HG03342 (cell line): ENCODE measurements around the gene APBA2.

Experiments
- ATAC-seq: cut with Tn5 transposase; IDR thresholded peaks from one replicate; pipeline ENCODE4 v1.9.1; 2021; ENCODE audit warnings: mild to moderate bottlenecking, moderate library complexity; ENCODE audit not compliant: unreplicated experiment

APBA2 gene

DNA sequence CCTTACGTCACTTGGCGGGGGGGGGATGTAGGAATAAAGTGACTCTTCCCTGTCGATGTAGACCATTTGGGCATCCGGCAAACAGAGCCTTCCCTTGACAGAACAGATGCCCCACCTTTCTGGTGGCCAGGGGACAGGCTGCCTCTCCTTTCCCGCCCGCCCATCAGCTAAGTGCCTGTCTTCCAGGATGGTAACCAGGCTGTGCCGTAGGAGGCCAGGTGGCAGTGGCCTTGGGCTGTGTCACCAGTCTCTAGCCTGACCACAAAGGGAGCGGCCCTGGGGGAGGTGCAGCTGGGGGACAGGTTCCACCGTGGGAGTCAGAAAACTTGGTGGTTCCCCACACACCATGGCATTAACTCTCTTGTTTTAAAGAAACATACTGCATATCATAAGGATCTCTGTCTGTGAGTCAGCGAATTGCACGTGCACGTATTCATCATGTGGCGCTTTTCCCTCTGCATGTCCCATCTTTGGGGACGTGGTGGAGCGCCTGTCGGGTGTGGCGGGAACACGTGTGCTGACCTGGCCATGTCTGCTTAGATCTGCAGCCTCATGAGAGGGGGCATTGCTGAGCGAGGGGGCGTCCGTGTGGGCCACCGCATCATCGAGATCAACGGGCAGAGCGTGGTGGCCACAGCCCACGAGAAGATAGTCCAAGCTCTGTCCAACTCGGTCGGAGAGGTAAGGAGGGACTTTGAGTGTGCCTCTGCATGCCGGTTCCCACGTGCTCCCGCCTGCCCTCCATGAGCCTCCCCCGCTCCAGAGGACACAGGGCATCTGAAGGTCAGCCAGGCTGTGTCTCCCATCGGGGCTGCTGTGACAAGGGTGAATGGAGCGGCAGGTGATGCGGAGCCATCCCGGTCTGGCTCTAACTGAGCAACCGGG lies 227.8 kb downstream of the APBA2 start:
- no peak for ATAC-seq

DNA sequence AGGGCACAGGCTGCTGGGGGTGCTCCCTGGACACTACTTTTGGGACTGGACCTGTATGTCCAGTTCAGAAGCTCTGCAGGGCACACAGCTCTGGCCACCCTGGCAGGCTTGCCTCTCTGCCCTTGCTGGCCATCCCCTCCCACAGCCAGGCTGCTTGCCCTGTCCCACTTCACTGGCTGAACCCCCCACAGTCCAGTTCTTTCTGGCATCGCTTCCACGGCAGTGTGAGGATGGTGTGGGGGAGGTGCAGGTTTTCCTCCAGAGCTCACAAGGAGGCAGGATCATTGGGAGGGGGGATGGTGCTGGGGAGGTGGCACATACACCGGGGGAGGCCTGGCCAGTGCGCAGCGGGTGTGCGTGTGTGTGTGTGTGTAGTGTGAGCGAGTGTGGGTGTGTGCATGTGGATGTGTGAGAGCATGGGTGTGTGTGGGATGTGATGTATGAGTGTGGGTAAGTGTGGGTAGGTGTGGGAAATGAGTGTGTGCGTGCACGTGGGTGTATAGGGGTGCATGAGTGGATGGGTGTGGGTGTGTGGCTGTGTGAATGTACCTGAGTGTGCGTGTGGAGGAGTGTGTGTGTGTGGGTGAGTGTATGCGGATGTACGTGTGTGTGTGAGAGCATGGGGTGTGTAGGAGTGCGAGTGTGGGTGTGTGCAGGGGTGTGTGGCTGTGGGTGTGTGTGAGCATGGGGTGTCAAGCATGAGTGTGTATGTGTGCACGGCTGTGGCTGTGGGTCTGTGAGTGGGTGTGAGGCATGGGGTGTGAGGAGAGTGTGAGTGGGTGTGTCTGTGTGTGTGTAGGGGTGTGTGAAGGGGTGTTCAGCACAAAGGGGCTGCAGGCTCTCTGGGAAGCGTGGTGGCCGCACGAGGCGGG lies 228.7 kb downstream of the APBA2 start:
- ATAC-seq = no peak

DNA sequence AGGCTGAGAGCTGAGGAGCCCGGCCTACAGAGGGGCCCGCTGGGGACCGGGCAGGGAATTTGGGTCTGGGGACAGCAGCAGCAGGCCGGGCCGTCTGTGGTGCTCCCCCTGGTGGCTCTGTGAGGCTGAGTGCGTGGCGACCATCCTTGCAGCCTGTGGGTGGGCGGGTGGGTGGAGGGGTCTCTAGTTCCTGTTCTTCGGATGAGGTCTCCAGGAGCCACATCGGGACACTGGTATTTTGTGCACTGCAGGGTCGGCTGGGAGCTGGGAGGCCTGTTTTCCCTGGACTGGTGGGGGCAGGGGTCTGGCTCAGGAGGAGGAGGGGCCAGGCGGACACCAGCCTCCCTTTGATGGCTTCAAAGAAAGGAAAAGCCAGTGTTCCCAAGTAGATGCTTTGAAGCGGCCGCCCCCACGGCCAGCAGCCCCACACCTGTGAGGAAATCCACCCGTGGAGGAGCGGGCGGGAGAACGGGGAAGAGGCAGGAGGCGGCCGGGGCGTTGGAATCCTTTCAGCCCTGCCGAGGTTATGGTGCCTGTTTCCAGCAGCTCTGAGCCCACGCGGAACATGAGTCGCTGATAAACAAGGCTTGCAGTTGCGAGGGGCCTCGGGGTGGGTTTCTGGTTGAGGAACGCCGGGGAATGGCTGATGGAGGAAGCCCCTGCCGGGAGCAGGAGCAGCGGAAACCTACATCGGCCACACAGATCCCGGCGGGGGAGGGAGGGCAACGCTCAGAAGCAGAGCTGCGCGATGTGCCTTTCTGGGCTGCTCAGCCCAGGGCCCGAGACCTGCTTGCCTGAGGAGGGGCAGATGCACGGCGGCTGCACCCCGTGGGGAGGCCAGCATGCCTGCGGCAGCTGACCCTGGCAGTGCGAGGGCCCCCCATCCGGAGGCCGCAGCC lies 229.6 kb downstream of the APBA2 start:
- ATAC-seq = no peak

DNA sequence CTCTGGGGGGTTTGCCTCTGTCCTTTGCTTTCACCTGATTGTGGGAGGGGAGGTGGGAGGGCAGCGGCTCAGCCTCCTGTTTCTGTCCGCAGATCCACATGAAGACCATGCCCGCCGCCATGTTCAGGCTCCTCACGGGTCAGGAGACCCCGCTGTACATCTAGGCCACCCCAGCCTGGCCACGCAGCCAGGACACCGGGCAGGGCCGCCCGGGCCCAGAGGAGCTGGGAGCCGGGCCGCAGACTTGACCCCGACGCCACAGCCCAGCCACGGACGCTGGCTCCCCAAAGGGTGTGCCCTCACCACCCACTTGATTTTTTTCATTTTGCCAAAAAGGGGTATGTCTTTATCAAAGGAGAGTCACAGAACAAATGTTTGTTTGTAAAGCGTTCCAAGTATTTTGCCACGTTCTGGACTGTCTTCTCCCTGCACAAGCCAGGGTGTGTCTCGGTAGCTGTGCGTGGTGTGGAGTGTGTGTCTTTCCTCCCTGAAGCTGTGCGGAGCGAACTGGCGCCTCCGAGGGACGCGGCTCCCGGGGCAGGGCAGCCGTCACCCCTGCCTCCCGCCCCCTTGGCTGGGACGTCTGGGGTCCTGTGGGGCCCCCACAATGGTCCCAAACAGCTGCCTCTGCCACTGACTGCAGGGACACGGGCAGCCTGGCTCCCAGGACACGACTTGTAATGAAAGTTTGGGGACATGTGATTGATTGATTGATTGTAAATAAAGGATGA lies 231.4 kb downstream of the APBA2 start:
- no peak for ATAC-seq

DNA sequence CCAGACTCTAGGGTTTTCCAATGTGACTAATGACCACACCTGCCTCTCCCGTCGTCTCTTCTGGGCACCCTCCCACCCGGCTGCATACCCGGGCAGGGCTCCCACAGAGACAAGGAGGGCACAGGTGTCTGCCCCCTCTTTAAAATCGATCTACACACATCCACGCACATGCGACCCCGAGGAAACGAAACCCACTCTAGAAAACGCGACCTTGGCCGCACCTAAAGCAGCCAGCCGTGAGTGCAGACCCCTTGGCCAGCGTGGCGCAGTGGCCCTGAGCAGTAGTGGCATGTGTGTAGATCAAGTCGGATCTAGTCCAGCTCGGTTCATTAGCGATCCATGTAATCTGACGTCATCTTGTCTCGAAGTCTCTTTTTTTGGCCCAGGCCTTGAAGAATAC lies 232.0 kb downstream of the APBA2 start:
- no peak for ATAC-seq

DNA sequence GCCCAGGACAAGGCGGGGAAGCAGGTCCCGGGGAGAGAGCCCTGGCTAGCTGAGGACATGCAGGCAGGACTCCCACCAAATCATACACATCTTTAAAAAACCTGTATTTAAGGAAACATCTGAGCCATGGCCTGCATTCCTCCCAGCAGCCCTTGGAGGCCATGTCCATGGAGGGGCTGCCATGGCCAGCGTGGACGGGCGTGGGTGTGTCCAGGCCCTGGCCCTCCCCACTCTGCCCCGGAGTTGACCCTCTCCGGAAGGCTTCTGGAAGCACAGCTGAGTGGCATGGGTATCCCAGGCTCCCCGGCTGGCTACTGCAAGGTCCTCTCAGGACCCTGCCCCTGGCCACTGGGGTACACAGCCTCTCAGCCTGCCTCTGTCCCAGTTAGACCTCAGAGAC lies 234.1 kb downstream of the APBA2 start:
- no peak for ATAC-seq

DNA sequence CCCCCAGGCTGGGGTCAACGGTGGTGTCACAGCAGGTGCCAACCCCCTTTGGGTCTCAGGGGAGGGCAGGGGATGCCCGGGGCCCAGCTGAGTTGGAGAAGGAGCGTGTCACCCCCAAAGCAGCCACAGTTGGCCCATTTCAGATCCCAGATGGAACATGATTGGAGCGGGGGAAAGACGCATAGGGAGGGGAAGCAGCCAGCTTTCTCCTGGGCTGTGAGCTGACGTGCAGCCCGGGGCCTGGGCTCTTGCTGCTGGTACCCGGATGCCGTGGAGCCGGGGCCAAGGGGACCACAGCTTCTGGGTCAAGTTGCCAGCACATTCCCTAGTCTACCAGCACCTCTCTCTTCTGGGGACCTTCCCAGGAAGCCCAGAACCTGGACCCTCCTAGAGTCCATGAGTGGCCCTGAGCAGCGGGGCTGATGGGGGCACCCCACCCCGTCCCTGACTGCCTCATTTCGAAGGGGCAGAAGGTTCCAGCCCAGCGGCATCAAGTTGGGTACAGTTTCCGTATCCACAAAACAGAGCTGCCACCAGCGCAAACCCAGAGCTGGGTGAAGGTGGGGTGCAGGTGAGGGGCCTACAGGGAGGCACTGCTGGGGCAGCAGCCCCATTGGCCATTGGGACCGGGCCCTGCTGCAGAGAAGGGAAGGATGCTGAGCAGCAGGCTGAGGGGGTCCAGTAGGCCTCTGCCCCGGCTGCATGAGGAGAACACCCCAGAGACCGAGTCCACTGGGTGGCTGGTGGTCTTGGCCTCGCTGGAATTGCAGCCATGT lies 235.0 kb downstream of the APBA2 start:
- ATAC-seq = no peak

DNA sequence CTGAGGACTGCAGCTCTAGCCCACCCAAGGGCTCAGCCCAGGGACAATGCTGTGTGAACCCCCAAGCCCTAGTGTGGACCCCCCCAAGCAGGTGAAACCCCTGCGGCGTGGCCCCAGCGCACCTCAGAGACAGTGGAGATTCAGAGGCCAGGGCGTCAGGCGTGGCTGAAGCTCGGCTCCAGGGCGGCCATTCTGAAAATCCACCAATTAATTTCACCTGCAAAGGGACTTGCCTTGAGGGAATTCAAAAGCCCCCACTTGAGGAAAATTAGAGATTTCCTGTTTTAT lies 235.5 kb downstream of the APBA2 start:
- ATAC-seq = no peak

DNA sequence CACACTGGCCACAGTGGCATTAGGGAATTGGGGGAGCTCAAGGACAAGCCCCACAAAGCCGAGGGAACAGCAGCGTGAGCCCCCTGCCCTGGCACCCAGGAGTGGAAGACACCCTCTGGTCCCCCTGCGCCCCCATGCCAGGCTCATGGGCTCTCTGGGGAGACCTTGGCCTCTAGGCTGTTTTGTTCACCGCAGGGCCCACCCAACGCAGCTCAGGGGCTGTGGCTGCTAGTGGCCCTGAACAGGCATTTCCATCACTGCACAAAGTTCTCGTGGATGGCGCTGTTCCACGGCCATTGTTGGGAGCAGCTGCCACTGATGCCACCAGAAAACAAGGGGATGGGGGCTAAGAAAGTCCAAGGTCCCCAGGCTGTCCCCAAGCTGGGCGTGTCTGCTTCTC lies 236.1 kb downstream of the APBA2 start:
- ATAC-seq = no peak

DNA sequence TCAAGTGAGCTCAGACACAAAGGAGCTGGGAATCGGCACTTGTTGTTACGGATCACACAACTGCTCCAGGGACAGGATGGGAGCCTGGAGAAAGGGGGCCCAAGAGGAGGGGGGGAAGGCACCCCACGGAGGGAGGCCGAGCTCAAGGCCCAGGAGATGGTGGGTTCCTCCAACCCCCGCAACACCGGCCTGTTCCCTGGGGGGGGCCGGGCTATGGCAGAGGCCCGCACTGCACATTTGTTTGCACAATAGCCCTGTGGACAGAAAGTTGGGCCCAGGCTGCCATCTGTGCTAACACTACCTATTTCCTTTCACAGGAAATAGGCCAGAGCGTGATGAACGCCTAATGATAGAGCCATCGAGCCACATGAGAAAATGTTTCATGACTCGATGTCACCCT lies 236.7 kb downstream of the APBA2 start:
- ATAC-seq = no peak

DNA sequence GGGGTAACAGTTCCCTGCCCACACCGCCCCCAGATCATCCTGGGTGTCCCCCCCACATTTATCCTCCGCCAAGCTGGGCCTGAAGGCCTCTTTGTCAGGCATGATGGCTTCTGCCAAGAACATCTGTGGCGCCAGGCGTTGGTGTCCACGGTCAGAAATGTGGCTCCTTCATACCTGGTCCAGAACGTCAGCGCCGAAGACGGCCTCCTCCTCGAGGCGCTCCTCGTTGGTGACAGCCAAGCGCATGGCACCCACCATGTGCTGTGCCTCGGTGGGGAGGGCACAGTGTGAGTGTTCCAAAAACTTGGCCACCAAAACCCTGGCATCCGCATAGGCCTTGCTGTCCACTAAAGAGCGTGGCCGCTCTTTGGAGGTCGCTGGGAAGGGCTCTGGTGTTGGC lies 237.4 kb downstream of the APBA2 start:
- ATAC-seq = no peak

DNA sequence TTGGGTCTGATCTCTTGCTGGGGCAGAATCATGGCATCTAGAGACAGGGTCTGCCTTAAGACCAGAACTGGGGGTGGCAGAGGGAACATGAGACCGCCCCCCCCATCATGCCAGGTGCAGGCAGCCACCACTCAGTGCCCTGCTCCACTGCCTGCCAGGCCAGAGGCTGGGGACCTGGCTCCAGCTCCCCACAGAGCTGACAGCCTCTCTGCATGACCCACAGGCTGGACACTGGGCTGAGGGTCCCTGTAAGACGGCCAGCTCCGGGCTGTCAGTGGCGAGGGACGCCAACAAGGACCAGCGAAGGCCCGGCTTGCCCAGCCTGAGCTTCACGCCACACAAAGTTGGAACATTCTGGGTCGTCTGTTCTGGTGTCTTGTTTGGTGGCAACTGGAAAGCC lies 238.2 kb downstream of the APBA2 start:
- ATAC-seq = no peak

DNA sequence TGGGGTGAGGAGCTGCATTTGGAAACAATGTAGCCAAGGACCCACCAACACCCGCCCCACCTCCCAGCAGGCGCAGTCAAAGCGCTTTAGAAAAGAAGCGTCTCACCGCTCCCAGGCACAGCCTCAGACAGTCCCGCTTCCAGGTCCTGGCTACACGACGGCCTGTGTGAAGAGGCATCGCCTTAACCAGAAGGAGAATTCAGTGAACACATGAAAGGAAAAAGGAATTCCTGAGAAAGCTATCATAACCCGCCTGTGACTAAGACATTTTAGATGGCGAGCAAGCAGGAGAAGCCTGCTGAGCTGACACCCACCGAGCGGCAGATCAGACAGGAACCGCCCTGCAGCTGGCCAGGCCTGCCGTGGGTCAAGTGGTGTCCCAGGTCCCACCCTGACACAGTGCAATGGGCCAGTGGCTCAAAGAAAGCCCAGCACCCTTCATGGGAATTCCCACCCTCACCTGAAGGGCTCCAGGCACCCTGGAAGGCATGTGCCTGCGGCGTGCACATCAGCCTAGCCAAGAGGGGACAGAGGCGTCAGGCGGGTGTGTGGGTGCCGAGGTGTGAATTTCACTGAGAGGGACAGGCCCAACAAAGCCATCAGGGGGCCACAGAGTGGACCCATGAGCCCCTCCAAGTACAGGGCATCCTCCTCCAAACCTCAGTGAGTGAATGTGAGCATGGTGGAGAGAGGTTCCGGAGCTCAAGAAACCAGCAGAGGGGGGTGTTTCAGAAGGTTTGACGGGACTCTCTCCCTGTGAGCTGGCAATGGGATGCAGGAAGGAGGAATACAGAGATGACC lies 239.0 kb downstream of the APBA2 start:
- no peak for ATAC-seq

DNA sequence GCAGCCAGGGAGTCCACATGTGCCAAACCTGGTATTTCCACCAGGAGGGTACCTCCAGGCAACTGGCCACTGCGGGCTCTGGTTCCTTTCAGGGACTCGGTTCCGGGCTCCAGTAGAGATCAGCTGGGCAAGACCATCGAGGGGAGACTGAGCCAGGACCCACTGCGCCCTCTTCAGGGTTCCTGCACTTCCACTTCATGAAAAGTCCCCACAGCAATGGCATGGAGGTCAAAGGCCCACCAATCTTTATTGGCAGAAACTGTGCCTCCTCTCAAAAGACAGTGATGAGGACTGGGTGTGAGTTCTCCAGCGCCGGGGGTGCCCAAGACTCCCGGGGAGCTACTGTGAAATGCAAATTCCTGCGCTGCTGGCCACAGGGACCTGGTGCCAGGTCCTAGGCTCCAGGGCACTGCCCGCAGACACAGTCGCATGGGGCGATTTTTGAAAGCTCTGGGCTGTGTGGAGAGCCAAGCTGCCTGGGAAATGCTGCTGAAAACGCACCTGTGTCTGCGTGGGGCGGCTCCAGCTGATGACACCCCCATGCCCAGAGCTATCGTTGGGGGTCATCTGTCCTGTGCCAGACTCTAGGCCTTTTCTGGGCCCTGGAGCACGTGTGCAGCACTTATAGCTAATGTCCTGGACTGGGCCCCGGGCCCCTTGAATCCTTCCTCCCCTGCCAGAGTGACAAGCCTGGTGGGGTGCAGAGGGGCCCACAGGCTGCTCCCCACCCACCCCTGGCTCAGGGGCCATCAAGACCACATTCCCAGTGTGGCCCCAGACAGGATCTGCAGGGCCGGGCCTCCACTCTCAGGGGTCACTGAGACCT lies 239.8 kb downstream of the APBA2 start:
- no peak for ATAC-seq

DNA sequence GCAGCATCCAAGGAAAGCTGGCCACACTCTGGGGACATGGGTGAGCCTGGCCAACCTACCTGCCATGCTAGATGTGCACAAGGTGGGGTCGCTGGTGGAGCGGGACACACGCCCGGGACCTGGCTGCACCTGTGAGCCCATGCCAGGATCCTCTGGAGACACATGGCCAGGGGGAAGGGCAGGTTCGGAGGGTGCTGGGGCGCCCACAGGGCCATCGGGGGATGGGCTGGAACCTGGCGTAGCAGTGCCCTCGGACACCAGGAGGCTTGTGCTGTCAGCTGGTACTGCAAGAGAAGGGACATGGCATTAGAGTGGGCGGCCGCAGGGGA lies 240.4 kb downstream of the APBA2 start:
- no peak for ATAC-seq

DNA sequence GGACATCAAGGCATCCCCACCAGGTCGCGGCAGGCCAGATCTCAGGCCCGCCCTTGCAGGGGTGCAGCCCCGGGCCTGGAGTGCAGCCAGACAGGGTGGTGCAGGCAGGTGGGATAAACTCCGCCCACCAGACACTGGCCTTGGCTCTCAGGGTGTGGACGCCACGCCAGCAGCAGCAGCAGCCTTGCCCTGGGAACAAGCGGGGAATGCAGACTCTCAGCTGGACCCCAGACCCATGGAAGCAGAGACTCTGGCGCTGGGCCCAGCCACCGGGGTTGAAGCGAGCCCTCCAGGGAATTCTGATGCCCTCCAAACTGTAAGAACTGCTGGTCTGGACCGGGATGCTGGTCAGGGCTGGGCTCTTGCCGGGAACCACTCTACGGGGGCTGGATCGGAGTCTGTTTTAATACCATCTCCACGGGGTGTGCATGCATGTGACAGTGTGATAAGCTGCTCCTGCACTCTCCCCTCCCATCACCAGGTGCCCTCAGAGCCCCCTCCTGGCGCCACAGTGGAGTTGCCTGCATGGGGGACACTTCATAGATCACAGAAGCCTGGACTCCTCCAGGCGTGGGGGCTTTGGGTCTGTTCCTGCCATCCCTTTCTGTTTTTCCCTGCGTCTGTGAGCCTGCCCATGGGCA lies 241.2 kb downstream of the APBA2 start:
- ATAC-seq = no peak

DNA sequence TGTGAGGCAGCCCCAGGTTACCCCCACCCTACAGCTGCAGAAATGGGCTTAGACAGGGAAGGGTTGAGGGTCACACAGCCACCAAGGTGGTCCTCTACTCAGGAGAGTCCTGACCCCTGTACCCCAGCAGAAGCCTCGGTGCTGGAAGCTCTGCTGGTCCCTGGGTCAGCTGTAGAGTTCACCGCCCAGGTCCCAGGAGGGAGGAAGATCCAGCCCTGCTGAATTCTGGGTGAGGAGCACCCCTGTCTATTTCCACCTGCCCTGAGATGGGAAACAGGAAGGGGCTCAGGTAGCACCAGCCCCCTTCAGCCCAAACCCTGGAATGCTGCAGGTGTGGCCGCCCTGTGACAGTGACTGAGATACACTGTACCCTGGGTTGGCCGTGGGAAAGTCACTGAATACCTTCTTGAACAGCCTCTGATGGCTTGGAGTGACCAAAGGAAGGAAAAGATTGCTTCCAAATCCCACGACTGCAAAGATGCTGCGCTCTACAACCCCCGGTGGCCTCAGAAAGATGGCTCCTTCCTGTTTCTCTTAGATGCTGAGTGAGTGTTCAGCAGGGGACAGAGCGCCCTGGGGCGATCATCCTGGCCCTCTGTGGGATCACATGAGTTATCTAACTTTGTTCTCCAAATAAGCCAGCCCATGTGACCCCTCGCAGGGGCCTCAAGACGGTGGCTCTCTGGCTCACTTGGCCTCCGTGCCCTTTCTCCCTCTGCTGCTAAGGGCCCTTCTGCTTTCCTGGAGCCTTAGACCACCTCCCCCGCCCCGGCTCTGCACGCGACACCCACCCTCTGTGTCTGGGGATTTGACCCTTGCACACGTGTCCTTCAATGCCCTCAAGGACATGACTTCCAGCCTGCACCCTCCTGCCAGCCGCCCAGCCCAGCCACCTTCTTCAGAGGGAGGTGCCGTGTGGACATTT lies 242.0 kb downstream of the APBA2 start:
- no peak for ATAC-seq
